Stomach (tissue), 9 donors: ENCODE results near the gene UBXN11. TPM values are rescaled to one million over a fixed set of nuclear protein-coding genes. Genes with fewer than 3 reads are reported as not detected.

Experiments used
- DNase-seq, 2 donors: peaks; one replicate each; pipeline versions ENCODE4 v3.0.0 to v3.0.0-alpha.2; 2013 to 2019
- H3K27ac ChIP-seq, 5 donors: fragments of 200-600 bp in 4 of 5; sonication (generic) in 4 of 5; one replicate each; pipeline ENCODE4 v1.5.1; 2013 to 2019; ENCODE audit warnings: mild to moderate bottlenecking in 1 of 5, moderate library complexity in 1 of 5
- H3K27me3 ChIP-seq, 3 donors: fragments of 200-600 bp; sonication (generic); one replicate each; pipeline ENCODE4 v1.5.1; 2017 to 2019; ENCODE audit warnings: mixed run types in 1 of 3
- H3K36me3 ChIP-seq, 4 donors: fragments of 200-600 bp; sonication (generic); 1 replicate in 3 of 4; 2 replicates in 1 of 4; pipeline ENCODE4 v1.5.1; 2016 to 2019
- H3K4me1 ChIP-seq, 4 donors: fragments of 200-600 bp; sonication (generic); one replicate each; pipeline ENCODE4 v1.5.1; 2016 to 2019
- H3K4me3 ChIP-seq, 4 donors: fragments of 200-600 bp; sonication (generic) in 3 of 4; one replicate each; pipeline ENCODE4 v1.5.1; 2016 to 2019; ENCODE audit warnings: mild to moderate bottlenecking in 1 of 4
- H3K9me3 ChIP-seq, 4 donors: fragments of 200-600 bp; sonication (generic); one replicate each; pipeline ENCODE4 v1.5.1; 2016 to 2019
- EP300 ChIP-seq: sonication (generic); formaldehyde crosslinking; IDR thresholded peaks from one replicate; pipeline ENCODE4 v1.6.1; 2017; ENCODE audit warnings: antibody characterized with exemption
- POLR2A ChIP-seq, 4 donors: fragments of 450-650 bp; IDR thresholded peaks; one replicate each; pipeline ENCODE4 v1.6.1; 2016; ENCODE audit warnings: antibody characterized with exemption in 4 of 4, control low read depth in 2 of 4, mild to moderate bottlenecking in 1 of 4, moderate library complexity in 1 of 4
- POLR2AphosphoS5 ChIP-seq, 3 donors: sonication (generic); formaldehyde crosslinking; IDR thresholded peaks; one replicate each; pipeline ENCODE4 v1.6.1; 2016; ENCODE audit warnings: antibody characterized with exemption in 3 of 3
- WGBS, 5 donors: extraction: QIAGEN DNeasy Blood & Tissue Kit in 3 of 5; methylation state at CpG; one replicate each; pipeline versions ENCODE4 v1.1.5 to v1.1.7; 2013 to 2018; 5-methylcytosine and 5-hydroxymethylcytosine counted together
- intact Hi-C: fragments of 100-400 bp; cut with DNase I; formaldehyde crosslinking; loops from one replicate; pipeline ENCODE4 v1.15.1; 2023; ENCODE audit warnings: low total_unique reads
- polyA plus RNA-seq, 3 donors: library from polyadenylated mRNA; stranded (reverse); fragments of 200-250 nt; gene quantifications; one replicate each; pipeline ENCODE4 v1.2.3, GENCODE V29; 2013
- total RNA-seq, 5 donors: library from RNA; depleted of rRNA; stranded (reverse); fragments of >200 nt; gene quantifications; one replicate each; pipeline versions ENCODE4 v1.1.0 to v1.2.3, GENCODE V29; 2014 to 2016
- TF ChIP-seq, protein P1 (sequence below), 7 experiments: fragments of 450-650 bp in 4 of 7; fragments of 200-600 bp in 3 of 7; sonication (generic) in 3 of 7; IDR thresholded peaks; one replicate each; pipeline ENCODE4 v1.5.1; 2016 to 2019; ENCODE audit warnings: antibody characterized with exemption in 7 of 7, control low read depth in 2 of 7, mild to moderate bottlenecking in 1 of 7
- donor health status: healthy with polysubstance abuse.
- donor health status: Bipolar disorder and iron deficiency.
- donor health status: healthy.

Gene UBXN11
- total and polyA plus RNA-seq, 8 donors, result 7.3 to 26.3 (median 12.6) TPM

DNA sequence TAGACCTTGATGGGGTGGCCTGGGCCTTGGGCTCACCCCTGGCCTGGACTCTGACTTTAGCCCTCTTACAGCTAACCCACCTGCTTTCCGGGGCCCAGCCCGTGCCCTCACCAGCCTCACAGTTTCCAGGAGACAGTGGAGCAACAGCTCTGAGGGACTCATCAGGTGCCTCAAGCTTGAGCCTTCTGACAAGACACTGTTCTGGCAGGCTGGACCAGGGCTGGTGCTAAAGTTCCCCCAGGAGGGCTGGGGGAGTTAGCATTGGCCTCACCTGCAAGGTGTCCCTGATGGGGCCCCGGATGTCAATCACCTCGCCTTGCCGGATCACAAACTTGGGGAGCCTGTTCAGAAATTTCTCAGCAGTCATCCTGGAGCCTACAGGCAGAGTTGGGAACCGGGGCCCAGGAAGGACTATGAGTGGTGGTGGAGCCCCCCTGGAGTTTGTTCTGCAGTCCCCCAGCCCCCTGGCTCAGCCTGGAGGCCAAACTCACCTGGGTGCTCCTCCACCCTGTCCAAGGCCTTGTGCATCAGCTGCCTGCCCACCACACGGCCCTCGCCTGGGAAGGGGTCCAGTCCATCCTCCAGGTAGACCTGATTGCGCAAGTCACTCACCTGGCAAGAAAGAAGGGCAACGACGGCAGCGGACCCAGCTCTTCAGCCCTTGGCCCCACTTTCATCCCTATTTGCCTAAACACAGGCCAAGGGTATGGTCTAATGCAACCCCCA, 22.4 kb downstream of the UBXN11 start:
- intact Hi-C loops, result no loop called here

DNA sequence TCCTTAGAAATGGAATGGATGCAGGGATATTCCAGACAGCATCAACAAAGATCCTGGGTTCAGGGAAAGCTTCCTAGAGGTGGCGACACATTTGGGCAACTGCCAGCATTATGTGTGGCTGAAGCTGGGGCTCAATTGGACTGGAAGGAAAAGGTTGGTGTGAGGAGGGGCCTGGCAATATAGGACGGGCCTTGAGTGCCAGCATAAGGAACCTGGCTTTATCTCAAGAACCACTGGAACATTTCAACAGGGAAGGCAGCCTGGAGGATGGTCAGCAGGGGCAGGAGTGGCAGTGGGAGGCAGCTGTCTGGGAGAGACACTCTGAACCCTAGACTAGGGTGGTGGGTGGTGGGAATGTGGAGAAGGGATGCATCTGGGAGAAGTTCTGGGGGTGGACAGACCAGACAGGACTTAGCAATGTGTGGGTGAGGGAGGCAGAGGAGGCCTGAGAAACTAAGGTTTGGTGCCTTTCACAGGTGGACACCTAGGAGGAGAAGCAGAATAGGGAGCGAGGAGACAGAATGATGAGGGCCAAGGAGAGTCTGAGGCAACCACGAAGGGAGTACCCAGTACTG, 23.1 kb downstream of the UBXN11 start:
- WGBS, 5 donors, result 53 to 67% (median 63%) methylated on average over 4 of the region's 4 CpGs

More for the DNA sequence above, 22.4 kb downstream of the UBXN11 start:
- H3K4me1 ChIP-seq, result peaks cover 50 to 92% (median 63%) of the 10 kb centered on the region in 4 donors
- peak overlapping the region; percentile 2 to 100 (median 71) for H3K27ac ChIP-seq
- peaks cover 0 to 20% (median 9%) of the 10 kb centered on the region in 4 donors for H3K36me3 ChIP-seq
- no peak for DNase-seq
- TF ChIP-seq, protein P1, sequence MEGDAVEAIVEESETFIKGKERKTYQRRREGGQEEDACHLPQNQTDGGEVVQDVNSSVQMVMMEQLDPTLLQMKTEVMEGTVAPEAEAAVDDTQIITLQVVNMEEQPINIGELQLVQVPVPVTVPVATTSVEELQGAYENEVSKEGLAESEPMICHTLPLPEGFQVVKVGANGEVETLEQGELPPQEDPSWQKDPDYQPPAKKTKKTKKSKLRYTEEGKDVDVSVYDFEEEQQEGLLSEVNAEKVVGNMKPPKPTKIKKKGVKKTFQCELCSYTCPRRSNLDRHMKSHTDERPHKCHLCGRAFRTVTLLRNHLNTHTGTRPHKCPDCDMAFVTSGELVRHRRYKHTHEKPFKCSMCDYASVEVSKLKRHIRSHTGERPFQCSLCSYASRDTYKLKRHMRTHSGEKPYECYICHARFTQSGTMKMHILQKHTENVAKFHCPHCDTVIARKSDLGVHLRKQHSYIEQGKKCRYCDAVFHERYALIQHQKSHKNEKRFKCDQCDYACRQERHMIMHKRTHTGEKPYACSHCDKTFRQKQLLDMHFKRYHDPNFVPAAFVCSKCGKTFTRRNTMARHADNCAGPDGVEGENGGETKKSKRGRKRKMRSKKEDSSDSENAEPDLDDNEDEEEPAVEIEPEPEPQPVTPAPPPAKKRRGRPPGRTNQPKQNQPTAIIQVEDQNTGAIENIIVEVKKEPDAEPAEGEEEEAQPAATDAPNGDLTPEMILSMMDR (IDR thresholded peaks at IDR 0.05), result no peak
- no peak for TF ChIP-seq POLR2A (IDR thresholded peaks at IDR 0.05)
- no peak for TF ChIP-seq EP300
- H3K4me3 ChIP-seq, result no peak overlapping the region
- 74 to 84% (median 82%) methylated on average over 7 to 12 of the region's 12 CpGs for WGBS, 5 donors
- H3K9me3 ChIP-seq, result no peaks in the 10 kb centered on the region
- no peaks in the 10 kb centered on the region for H3K27me3 ChIP-seq

DNA sequence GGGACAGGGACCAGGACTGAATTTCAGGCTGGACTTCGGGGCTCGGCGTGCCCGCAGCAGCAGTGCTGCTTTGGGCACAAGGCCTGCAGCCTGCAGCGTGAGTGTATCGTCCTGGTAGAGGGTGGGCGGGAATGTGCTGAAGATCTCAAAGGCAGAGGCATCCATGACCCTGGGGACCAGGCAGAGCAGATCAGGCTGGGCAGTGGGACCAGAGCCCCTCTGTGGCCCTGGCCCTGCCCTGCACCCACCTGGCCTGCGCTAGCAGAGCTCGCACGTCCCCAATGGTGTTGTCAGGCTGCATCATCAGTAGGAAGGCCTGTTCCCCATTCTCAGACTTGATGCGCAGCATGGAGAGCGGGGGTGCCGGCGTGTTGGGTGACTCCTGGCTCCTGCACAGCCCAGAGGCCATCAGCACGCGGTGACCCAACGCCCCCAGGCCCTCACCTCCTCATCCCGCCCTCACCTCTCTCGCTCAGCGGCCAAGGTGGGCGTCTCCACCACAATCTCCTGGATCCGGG, 24.0 kb downstream of the UBXN11 start:
- Histone ChIP-seq H3K9me3 (no peaks in the 10 kb centered on the region), H3K4me1 (peaks cover 57 to 92% (median 73%) of the 10 kb centered on the region in 4 donors), H3K4me3 (peak overlapping the region in 2 of 4 donors; percentile 65 to 72), H3K36me3 (peaks cover 0 to 20% (median 9%) of the 10 kb centered on the region in 4 donors), H3K27me3 (no peaks in the 10 kb centered on the region), H3K27ac (peak overlapping the region in 4 of 5 donors; percentile 3 to 100 (median 98))
- intact Hi-C loops, result no loop called here
- WGBS, 5 donors, result 76 to 84% (median 81%) methylated on average over 13 to 22 of the region's 22 CpGs
- TF ChIP-seq, protein P1 (IDR thresholded peaks at IDR 0.05), result no peak
- TF ChIP-seq POLR2AphosphoS5 (IDR thresholded peaks at IDR 0.05) (no peak), POLR2A (IDR thresholded peaks at IDR 0.05) (no peak), EP300 (no peak)
- DNase-seq, result no peak

More for the DNA sequence above, 23.1 kb downstream of the UBXN11 start:
- no peak overlapping the region for H3K4me3 ChIP-seq
- TF ChIP-seq EP300 (no peak), POLR2AphosphoS5 (IDR thresholded peaks at IDR 0.05) (no peak), POLR2A (IDR thresholded peaks at IDR 0.05) (no peak)
- TF ChIP-seq, protein P1 (IDR thresholded peaks at IDR 0.05), result no peak
- DNase-seq, result no peak
- no peaks in the 10 kb centered on the region for H3K27me3 ChIP-seq
- peaks cover 0 to 20% (median 9%) of the 10 kb centered on the region in 4 donors for H3K36me3 ChIP-seq
- peaks cover 50 to 92% (median 64%) of the 10 kb centered on the region in 4 donors for H3K4me1 ChIP-seq
- peak overlapping the region in 4 of 5 donors; percentile 71 to 100 (median 98) for H3K27ac ChIP-seq
- intact Hi-C loops, result no loop called here
- H3K9me3 ChIP-seq, result no peaks in the 10 kb centered on the region

DNA sequence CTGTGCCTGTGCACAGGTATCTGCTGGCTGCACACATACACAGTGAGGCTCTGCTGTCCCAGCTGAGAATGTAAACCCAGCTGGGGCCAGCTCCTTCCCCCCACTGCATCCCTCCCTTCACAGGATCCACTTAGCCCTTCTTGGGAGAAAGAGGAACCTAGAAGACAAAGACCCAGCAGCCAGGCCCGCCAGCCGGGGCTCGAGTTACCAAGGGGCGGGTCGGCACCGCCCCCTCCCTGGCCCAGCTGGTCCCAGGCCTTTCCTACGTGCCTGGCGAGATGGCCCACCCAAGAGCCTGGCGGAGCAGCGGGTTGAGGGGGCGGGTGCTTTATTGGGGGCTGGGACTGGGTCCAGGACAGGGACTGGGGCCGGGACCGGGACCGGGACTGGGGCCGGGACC, 24.5 kb downstream of the UBXN11 start:
- peak overlapping the region in 2 of 4 donors; percentile 65 to 72 for H3K4me3 ChIP-seq
- TF ChIP-seq EP300 (no peak), POLR2A (IDR thresholded peaks at IDR 0.05) (no peak), POLR2AphosphoS5 (IDR thresholded peaks at IDR 0.05) (no peak)
- TF ChIP-seq, protein P1 (IDR thresholded peaks at IDR 0.05), result no peak
- H3K4me1 ChIP-seq, result peaks cover 62 to 92% (median 78%) of the 10 kb centered on the region in 4 donors
- WGBS, 5 donors, result 44 to 56% (median 50%) methylated on average over 9 to 15 of the region's 15 CpGs
- no peaks in the 10 kb centered on the region for H3K9me3 ChIP-seq
- peak in 1 of 2 donors; percentile 76 for DNase-seq
- intact Hi-C loops, result no loop called here
- H3K27me3 ChIP-seq, result no peaks in the 10 kb centered on the region
- H3K27ac ChIP-seq, result peak overlapping the region in 4 of 5 donors; percentile 93 to 100 (median 98)
- H3K36me3 ChIP-seq, result peaks cover 0 to 20% (median 11%) of the 10 kb centered on the region in 4 donors
